ENCODE measurements around the gene HOMER2. TPM values are rescaled to one million over a fixed set of nuclear protein-coding genes. Genes with fewer than 3 reads are reported as not detected.

Gene HOMER2
- total RNA-seq, 4 donors from 2014 or later, result 0.40 to 25.1 (median 6.1) TPM

DNA sequence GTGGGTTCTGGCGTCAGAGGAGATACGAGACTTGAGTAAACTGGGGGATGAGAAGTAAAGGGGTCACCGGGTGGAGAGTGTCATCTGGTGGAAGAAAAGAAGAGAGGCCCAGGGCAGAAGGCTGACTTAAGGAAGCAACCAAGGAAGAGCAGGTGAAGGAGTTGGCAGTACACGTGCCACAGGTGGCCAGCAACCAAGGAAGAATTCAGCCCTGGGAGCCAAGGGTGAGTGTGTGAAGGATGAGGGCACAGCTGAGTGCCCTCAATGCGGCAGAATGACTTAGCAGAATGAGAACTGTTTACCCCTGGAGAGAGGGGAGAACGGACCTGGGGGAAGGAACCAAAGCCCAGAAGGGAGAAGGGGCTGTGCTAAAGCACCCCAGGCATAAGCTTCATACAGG is 71.8 kb downstream of the HOMER2 start:
- Histone ChIP-seq H3K36me3 (no peaks in the 10 kb centered on the region), H3K4me3 (no peak overlapping the region), H3K4me1 (no peaks in the 10 kb centered on the region), H3K27me3 (no peaks in the 10 kb centered on the region), H3K9me3 (no peaks in the 10 kb centered on the region), H3K27ac (no peak overlapping the region)
- TF ChIP-seq, protein P1, sequence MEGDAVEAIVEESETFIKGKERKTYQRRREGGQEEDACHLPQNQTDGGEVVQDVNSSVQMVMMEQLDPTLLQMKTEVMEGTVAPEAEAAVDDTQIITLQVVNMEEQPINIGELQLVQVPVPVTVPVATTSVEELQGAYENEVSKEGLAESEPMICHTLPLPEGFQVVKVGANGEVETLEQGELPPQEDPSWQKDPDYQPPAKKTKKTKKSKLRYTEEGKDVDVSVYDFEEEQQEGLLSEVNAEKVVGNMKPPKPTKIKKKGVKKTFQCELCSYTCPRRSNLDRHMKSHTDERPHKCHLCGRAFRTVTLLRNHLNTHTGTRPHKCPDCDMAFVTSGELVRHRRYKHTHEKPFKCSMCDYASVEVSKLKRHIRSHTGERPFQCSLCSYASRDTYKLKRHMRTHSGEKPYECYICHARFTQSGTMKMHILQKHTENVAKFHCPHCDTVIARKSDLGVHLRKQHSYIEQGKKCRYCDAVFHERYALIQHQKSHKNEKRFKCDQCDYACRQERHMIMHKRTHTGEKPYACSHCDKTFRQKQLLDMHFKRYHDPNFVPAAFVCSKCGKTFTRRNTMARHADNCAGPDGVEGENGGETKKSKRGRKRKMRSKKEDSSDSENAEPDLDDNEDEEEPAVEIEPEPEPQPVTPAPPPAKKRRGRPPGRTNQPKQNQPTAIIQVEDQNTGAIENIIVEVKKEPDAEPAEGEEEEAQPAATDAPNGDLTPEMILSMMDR (IDR thresholded peaks at IDR 0.05), result no peak
- TF ChIP-seq EP300 (IDR thresholded peaks at IDR 0.05; ENCODE audit: low read depth), result no peak
- no peak for TF ChIP-seq POLR2AphosphoS5 (IDR thresholded peaks at IDR 0.05)
- DNase-seq, result no peak
- intact Hi-C loops (cut with DNase I; ENCODE audit: low total_unique reads) (no loop called here), in situ Hi-C loops (cut with MboI; ENCODE audit: low pct_ligation_motif_present in 1 of 4, low pct_unique_long_range_greater_than_20kb in 1 of 4, low sequenced_read_pairs in 3 of 4) (no loop called here)
- WGBS, 2 donors (ENCODE audit: low coverage in 1 of 2), result 60 to 73% methylated on average over 6 of the region's 6 CpGs

- H3K4me1 ChIP-seq, result no peaks in the 10 kb centered on the region
- H3K9me3 ChIP-seq, result no peaks in the 10 kb centered on the region
- H3K36me3 ChIP-seq, result no peaks in the 10 kb centered on the region
- no peak for DNase-seq
- H3K27me3 ChIP-seq, result no peaks in the 10 kb centered on the region
- no peak overlapping the region for H3K27ac ChIP-seq
- WGBS, 2 donors (ENCODE audit: low coverage in 1 of 2), result 84 to 91% methylated on average over 4 to 5 of the region's 5 CpGs
- intact Hi-C loops (cut with DNase I; ENCODE audit: low total_unique reads) (no loop called here), in situ Hi-C loops (cut with MboI; ENCODE audit: low pct_ligation_motif_present in 1 of 4, low pct_unique_long_range_greater_than_20kb in 1 of 4, low sequenced_read_pairs in 3 of 4) (no loop called here)
- no peak overlapping the region for H3K4me3 ChIP-seq
- TF ChIP-seq POLR2A (IDR thresholded peaks at IDR 0.05) (no peak), POLR2AphosphoS5 (IDR thresholded peaks at IDR 0.05) (no peak), EP300 (IDR thresholded peaks at IDR 0.05; ENCODE audit: low read depth) (no peak)
- TF ChIP-seq, protein P1 (IDR thresholded peaks at IDR 0.05), result no peak
Observed at GRCh38 chr15:82878325-82878724, 74.2 kb downstream of the HOMER2 start.

- Histone ChIP-seq H3K4me3 (no peak overlapping the region), H3K36me3 (no peaks in the 10 kb centered on the region), H3K9me3 (no peaks in the 10 kb centered on the region), H3K27ac (no peak overlapping the region), H3K4me1 (no peaks in the 10 kb centered on the region), H3K27me3 (no peaks in the 10 kb centered on the region)
- intact Hi-C loops (cut with DNase I; ENCODE audit: low total_unique reads) (no loop called here), in situ Hi-C loops (cut with MboI; ENCODE audit: low pct_ligation_motif_present in 1 of 4, low pct_unique_long_range_greater_than_20kb in 1 of 4, low sequenced_read_pairs in 3 of 4) (no loop called here)
- TF ChIP-seq EP300 (IDR thresholded peaks at IDR 0.05; ENCODE audit: low read depth) (no peak), POLR2AphosphoS5 (IDR thresholded peaks at IDR 0.05) (no peak), POLR2A (IDR thresholded peaks at IDR 0.05) (no peak)
- TF ChIP-seq, protein P1 (IDR thresholded peaks at IDR 0.05), result no peak
- WGBS, 2 donors (ENCODE audit: low coverage in 1 of 2), result 79% methylated on average over 2 of the region's 2 CpGs; no CpG with 5 or more reads in 1 of the 2 donors
- no peak for DNase-seq
Observed at GRCh38 chr15:82877825-82878224, 74.7 kb downstream of the HOMER2 start.

DNA sequence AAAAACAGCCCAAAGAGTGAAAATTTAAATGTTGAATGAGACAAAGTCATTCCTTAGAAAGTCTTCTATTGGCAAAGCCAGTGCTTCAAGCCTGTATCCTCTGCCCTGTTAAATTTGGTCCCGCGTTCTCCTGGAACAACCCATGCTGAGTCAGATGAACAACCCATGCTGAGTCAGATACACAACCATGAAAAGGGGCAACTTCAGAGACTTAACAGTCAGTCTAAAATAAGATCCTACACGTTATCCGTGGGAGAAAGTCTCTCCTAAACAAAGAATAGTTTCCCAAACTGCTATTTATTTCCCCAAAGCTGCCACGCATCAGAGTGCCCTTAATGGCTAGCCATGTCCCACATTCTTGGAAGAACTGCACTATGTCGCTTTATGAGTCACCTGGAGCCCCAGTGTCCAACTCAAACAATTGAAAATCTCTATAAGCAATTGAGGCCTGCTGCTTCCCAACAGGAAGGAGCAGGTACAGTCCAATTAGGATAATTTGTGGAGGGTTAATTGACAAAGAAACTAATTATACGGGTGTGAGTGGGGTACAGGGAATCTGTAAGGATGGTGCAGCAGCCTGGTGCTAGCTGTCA is 77.0 kb downstream of the HOMER2 start:
- intact Hi-C loops (cut with DNase I; ENCODE audit: low total_unique reads), result no loop called here
- Histone ChIP-seq H3K9me3 (no peaks in the 10 kb centered on the region), H3K27ac (no peak overlapping the region), H3K4me1 (no peaks in the 10 kb centered on the region), H3K4me3 (no peak overlapping the region), H3K36me3 (no peaks in the 10 kb centered on the region), H3K27me3 (no peaks in the 10 kb centered on the region)
- TF ChIP-seq POLR2A (IDR thresholded peaks at IDR 0.05), result no peak
- TF ChIP-seq, protein P1 (IDR thresholded peaks at IDR 0.05), result no peak
- TF ChIP-seq POLR2AphosphoS5 (IDR thresholded peaks at IDR 0.05), result no peak
- no peak for TF ChIP-seq EP300 (IDR thresholded peaks at IDR 0.05; ENCODE audit: low read depth)
- in situ Hi-C loops (cut with MboI; ENCODE audit: low pct_ligation_motif_present in 1 of 4, low pct_unique_long_range_greater_than_20kb in 1 of 4, low sequenced_read_pairs in 3 of 4), result no loop called here
- 88 to 92% methylated on average over 5 to 7 of the region's 7 CpGs for WGBS, 2 donors (ENCODE audit: low coverage in 1 of 2)
- no peak for DNase-seq
